ENCODE data around the gene PWWP2B.

The PWWP2B gene

GRCh38 chr10:132445516-132446194 is 48.7 kb downstream of the PWWP2B start:
- Histone ChIP-seq H3K36me3 (ENCODE audit: insufficient read depth, low read length) (no peaks in the 10 kb centered on the region), H3K9me3 (ENCODE audit: control insufficient read depth, insufficient read depth, low read length) (no peaks in the 10 kb centered on the region), H3K4me1 (ENCODE audit: insufficient read depth, low read length) (peaks cover 34% of the 10 kb centered on the region; the same call in 1 of the 2 replicates), H3K9ac (ENCODE audit: low read depth, low read length) (no peak overlapping the region)

- peaks cover 39% of the 10 kb centered on the region; the same call in 1 of the 2 replicates for H3K4me1 ChIP-seq (ENCODE audit: insufficient read depth, low read length)
- no peak overlapping the region for H3K9ac ChIP-seq (ENCODE audit: low read depth, low read length)
These were observed 49.2 kb downstream of the PWWP2B start for GRCh38 chr10:132446195-132446581.

DNA sequence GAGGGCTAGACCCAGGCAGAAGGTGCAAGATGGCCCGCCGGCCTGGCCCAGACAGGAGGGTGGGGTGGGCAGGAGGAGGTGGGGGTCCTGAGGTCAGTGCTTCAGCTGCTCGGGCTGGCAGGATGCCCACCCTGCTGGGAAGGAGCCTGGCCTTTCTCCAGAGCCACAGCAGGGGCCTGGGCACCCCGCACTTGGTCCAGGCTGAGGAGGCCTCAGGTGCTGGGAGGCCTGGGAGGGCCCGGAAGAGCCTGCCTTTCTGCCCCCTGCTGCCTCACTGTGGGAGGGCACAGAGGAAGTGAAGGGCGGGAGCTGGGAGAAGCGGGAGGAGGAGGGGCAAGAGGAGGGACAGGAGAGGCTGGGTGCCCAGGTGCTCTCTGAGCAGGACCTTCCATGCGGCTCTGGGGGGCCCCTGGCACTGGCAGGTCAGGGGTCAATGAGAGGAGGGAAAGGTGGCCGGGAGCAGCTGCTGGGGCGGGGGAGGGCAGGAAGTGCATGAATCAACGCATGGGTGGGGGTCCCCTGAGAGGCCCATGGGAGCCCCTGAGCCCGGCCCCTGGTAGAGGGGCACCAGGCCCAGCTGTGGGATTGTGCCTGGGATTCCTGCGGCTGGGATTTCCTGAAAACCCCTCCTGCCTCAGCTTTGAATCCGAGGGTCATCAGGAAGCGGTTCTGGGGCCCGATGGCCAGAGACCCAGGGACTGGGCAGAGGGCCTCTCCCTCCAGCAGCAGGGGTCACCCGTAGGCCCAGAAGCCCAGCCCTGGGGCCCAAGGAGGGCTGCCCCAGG is 49.9 kb downstream of the PWWP2B start:
- no peaks in the 10 kb centered on the region for H3K36me3 ChIP-seq (ENCODE audit: insufficient read depth, low read length)
- H3K4me1 ChIP-seq (ENCODE audit: insufficient read depth, low read length) = peaks cover 40% of the 10 kb centered on the region; the same call in 1 of the 2 replicates
- no peak overlapping the region for H3K9ac ChIP-seq (ENCODE audit: low read depth, low read length)
- no peaks in the 10 kb centered on the region for H3K9me3 ChIP-seq (ENCODE audit: control insufficient read depth, insufficient read depth, low read length)

More at GRCh38 chr10:132446195-132446581, 49.2 kb downstream of the PWWP2B start:
- H3K36me3 ChIP-seq (ENCODE audit: insufficient read depth, low read length) = no peaks in the 10 kb centered on the region
- no peaks in the 10 kb centered on the region for H3K9me3 ChIP-seq (ENCODE audit: control insufficient read depth, insufficient read depth, low read length)

GRCh38 chr10:132447446-132448247 is 50.6 kb downstream of the PWWP2B start:
- Histone ChIP-seq H3K9me3 (ENCODE audit: control insufficient read depth, insufficient read depth, low read length) (no peaks in the 10 kb centered on the region), H3K36me3 (ENCODE audit: insufficient read depth, low read length) (no peaks in the 10 kb centered on the region), H3K9ac (ENCODE audit: low read depth, low read length) (peak overlapping the region; percentile 3; the same call in 1 of the 2 replicates), H3K4me1 (ENCODE audit: insufficient read depth, low read length) (peaks cover 40% of the 10 kb centered on the region; the same call in 1 of the 2 replicates)

DNA sequence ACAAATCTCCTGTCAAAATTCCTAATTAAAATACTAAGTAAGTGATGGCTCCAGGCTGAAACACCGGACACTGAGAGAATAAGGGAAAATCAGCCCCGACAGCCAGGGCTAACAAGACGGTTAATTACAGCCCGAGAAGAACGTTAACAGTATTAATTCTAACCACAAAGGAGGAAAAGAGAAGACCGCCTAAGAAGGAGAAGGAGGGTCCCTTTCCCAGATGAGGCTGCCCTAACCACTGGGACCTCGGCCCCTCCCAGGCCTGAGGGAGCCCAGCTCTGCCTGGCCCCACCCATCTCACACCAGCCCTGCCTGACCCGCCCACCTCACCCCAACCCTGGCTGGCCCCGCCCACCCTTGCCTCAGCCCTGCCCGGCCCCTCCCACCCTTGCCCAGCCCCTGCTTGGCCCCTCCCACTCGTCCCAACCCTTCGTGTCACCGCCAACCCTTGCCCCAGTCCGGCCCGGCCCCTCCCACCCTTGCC is 51.3 kb downstream of the PWWP2B start:
- H3K9ac ChIP-seq (ENCODE audit: low read depth, low read length) = peak overlapping the region; percentile 3; the same call in 1 of the 2 replicates
- H3K9me3 ChIP-seq (ENCODE audit: control insufficient read depth, insufficient read depth, low read length) = no peaks in the 10 kb centered on the region
- H3K4me1 ChIP-seq (ENCODE audit: insufficient read depth, low read length) = peaks cover 40% of the 10 kb centered on the region; the same call in 1 of the 2 replicates
- H3K36me3 ChIP-seq (ENCODE audit: insufficient read depth, low read length) = no peaks in the 10 kb centered on the region

DNA sequence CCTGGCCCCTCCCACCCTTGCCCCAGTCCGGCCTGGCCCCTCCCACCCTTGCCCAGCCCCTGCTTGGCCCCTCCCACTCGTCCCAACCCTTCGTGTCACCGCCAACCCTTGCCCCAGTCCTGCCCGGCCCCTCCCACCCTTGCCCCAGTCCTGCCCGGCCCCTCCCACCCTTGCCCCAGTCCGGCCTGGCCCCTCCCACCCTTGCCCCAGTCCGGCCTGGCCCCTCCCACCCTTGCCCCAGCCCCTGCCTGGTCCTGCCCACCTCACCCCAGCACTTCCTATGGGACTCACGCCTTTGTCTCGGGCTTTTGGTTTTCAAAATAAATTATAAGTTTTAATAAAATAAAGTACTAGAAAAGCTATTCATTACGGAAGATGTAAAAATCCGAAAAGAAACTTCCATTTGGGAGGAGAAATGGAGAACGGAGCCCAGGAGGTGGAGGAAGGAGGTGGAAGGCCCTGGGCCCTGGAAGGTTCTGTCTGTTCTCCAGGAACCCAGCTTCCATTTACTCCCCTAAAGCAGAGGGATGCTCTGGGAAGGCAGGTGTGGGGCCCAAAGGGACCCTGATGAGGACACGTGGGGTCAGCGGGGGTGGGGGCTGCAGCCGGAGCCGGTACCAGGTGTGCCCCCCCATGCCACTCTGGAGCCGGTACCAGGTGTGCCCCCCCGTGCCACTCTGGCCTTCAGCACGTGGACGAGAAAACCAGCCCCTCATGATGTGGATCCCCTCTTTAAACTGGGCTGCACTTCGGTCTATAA is 52.2 kb downstream of the PWWP2B start:
- H3K4me1 ChIP-seq (ENCODE audit: insufficient read depth, low read length) = peaks cover 39% of the 10 kb centered on the region; the same call in 1 of the 2 replicates
- no peaks in the 10 kb centered on the region for H3K9me3 ChIP-seq (ENCODE audit: control insufficient read depth, insufficient read depth, low read length)
- H3K36me3 ChIP-seq (ENCODE audit: insufficient read depth, low read length) = no peaks in the 10 kb centered on the region
- H3K9ac ChIP-seq (ENCODE audit: low read depth, low read length) = no peak overlapping the region

- peaks cover 36% of the 10 kb centered on the region; the same call in 1 of the 2 replicates for H3K4me1 ChIP-seq (ENCODE audit: insufficient read depth, low read length)
- no peak overlapping the region for H3K9ac ChIP-seq (ENCODE audit: low read depth, low read length)
- no peaks in the 10 kb centered on the region for H3K36me3 ChIP-seq (ENCODE audit: insufficient read depth, low read length)
- no peaks in the 10 kb centered on the region for H3K9me3 ChIP-seq (ENCODE audit: control insufficient read depth, insufficient read depth, low read length)
These were observed 52.8 kb downstream of the PWWP2B start for GRCh38 chr10:132449811-132450181.

- Histone ChIP-seq H3K9me3 (ENCODE audit: control insufficient read depth, insufficient read depth, low read length) (no peaks in the 10 kb centered on the region), H3K36me3 (ENCODE audit: insufficient read depth, low read length) (no peaks in the 10 kb centered on the region), H3K4me1 (ENCODE audit: insufficient read depth, low read length) (peaks cover 29% of the 10 kb centered on the region; the same call in 1 of the 2 replicates), H3K9ac (ENCODE audit: low read depth, low read length) (no peak overlapping the region)
These were observed 53.4 kb downstream of the PWWP2B start for GRCh38 chr10:132450466-132450824.

- peaks cover 27% of the 10 kb centered on the region; the same call in 1 of the 2 replicates for H3K4me1 ChIP-seq (ENCODE audit: insufficient read depth, low read length)
- no peak overlapping the region for H3K9ac ChIP-seq (ENCODE audit: low read depth, low read length)
- no peaks in the 10 kb centered on the region for H3K9me3 ChIP-seq (ENCODE audit: control insufficient read depth, insufficient read depth, low read length)
- H3K36me3 ChIP-seq (ENCODE audit: insufficient read depth, low read length) = no peaks in the 10 kb centered on the region
These were observed 54.0 kb downstream of the PWWP2B start for GRCh38 chr10:132450825-132451505.

DNA sequence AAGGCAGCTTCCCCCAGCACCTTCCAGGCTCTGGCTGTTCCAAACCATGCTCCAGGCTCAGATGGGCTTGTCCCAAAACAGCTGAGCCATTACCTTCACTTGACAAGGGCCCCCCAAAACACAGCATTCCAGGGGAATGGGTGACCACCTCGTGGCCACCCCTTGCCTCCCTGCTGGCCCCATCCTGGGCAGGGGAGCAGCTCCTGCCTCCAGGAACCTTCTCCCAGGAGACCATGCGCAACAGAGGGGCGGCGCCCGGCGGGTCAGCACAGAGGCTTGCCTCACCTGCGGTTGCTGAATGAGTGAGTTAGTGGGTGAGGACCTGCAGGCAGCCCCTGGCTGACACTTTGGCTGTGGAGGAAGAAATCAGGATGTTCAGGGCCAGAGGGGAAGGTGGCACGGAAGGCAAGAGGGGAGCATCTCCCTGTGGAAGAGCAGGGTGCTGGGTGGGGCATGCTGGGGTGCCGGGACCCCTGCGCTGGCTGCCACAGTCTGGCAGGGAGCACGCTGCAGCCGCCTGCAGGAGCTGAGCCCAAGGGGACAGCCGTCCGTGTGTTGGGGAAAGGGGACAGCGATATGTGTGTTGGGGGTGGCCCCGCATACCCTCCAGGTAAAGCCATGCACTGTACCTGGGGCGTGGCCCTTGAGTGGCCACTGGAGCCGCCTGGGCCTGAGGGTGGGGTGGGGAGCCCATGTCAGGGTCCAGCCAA is 54.7 kb downstream of the PWWP2B start:
- Histone ChIP-seq H3K36me3 (ENCODE audit: insufficient read depth, low read length) (no peaks in the 10 kb centered on the region), H3K4me1 (ENCODE audit: insufficient read depth, low read length) (peaks cover 26% of the 10 kb centered on the region; the same call in 1 of the 2 replicates), H3K9ac (ENCODE audit: low read depth, low read length) (no peak overlapping the region), H3K9me3 (ENCODE audit: control insufficient read depth, insufficient read depth, low read length) (no peaks in the 10 kb centered on the region)

DNA sequence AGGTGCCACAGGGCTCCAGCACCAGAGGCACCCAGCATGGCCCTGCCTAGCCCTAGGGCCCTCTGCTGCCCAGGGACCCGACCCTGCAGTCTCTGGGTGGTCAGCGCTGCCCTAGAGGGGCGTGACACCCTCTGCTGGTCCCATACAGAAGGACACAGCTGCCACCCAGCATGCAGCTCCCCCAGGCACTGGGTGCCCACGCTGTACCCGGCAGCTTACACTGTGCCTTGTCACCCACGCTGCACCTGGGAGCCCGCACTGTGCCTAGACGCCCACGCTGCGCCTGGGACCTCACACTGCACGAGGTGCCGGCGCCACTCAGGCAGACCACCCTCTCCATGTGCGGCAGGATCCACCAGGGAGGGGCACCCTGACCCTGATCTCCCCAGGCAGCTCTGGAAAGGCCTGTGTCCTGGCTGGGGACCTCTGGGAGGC is 55.2 kb downstream of the PWWP2B start:
- Histone ChIP-seq H3K4me1 (ENCODE audit: insufficient read depth, low read length) (peaks cover 20% of the 10 kb centered on the region; the same call in 1 of the 2 replicates), H3K36me3 (ENCODE audit: insufficient read depth, low read length) (no peaks in the 10 kb centered on the region), H3K9ac (ENCODE audit: low read depth, low read length) (no peak overlapping the region), H3K9me3 (ENCODE audit: control insufficient read depth, insufficient read depth, low read length) (no peaks in the 10 kb centered on the region)

DNA sequence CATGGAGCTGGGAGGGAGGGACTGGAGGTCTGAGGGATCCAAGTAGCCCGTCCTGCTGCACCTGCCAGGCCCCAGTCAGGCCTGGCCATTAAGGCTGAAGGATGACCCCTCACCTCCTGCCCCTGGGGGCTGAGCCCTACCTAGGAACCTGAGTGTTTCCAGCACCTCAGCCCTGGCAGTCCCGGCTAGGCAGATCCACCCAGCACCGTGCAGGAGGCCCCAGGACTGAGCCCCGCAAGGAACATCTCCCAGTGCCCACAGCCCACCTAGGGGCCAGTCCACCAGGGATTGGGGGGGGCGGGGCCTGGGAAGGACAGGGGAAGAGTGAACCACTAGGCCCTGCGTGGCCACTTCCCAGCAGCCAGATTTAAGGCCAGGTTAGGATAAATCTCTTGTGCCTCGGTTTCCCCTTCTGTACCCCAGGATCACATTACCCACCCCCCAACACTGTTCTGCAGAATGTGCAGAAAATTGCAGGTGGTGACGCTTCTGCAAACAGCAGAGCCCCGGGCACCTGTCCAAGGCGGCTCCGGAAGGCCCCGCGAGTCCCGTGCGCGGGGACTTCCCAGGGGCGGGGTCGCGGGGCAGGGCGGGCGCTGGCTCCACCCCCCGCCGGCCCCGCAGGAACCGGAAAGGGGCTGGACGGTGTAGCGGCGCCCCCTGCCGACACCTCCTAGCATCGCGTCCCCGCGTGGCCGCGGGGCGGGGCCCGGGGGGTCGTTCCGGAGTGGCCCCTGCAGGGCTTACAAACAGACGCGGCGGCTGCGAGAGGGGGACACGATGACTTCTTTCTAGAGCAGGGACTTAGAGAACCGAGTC is 55.9 kb downstream of the PWWP2B start:
- no peaks in the 10 kb centered on the region for H3K9me3 ChIP-seq (ENCODE audit: control insufficient read depth, insufficient read depth, low read length)
- H3K4me1 ChIP-seq (ENCODE audit: insufficient read depth, low read length) = peaks cover 14% of the 10 kb centered on the region; the same call in 1 of the 2 replicates
- peak overlapping the region; percentile 35; the same call in 1 of the 2 replicates for H3K9ac ChIP-seq (ENCODE audit: low read depth, low read length)
- H3K36me3 ChIP-seq (ENCODE audit: insufficient read depth, low read length) = no peaks in the 10 kb centered on the region
